ENCODE data around the gene PIP5K1B.

DNA sequence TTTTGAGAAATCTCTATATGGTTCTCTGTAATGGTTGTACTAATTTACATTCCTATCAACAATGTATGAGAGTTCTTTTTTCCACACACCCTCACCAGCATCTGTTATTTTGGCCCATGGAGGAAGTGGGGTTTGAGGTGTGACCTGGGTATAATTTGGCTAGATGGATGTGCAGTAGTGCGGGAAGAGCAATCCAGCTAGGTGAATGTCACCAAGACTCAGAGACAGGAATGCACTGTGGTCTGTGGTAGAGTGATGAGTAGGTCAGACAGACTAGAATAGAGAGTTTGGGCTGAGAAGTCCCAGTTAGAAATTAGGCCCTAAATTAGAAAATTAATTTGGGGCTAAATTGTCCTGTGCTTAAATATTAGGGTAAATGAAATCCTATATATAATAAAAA lies 32.8 kb upstream of the PIP5K1B start:
- no peak for TF ChIP-seq FIP1L1 (IDR thresholded peaks at IDR 0.05; ENCODE audit: borderline replicate concordance, insufficient read depth, low read depth, low read length)
- TF ChIP-seq JUNB (CRISPR knock-in tag; IDR thresholded peaks at IDR 0.05; ENCODE audit: borderline replicate concordance), result no peak
- no peak for TF ChIP-seq SIN3B (IDR thresholded peaks at IDR 0.05; ENCODE audit: low read length)
- no peak for TF ChIP-seq RBFOX2 (IDR thresholded peaks at IDR 0.05; ENCODE audit: low read depth, low read length)
- TF ChIP-seq, protein P1, sequence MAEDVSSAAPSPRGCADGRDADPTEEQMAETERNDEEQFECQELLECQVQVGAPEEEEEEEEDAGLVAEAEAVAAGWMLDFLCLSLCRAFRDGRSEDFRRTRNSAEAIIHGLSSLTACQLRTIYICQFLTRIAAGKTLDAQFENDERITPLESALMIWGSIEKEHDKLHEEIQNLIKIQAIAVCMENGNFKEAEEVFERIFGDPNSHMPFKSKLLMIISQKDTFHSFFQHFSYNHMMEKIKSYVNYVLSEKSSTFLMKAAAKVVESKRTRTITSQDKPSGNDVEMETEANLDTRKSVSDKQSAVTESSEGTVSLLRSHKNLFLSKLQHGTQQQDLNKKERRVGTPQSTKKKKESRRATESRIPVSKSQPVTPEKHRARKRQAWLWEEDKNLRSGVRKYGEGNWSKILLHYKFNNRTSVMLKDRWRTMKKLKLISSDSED (CRISPR knock-in tag; IDR thresholded peaks at IDR 0.05), result no peak
- TF ChIP-seq TOE1 (CRISPR knock-in tag; IDR thresholded peaks at IDR 0.05), result no peak
- TF ChIP-seq YY1 (IDR thresholded peaks at IDR 0.05; ENCODE audit: insufficient read depth, insufficient replicate concordance, low read depth, low read length), result no peak
- TF ChIP-seq, protein P2, sequence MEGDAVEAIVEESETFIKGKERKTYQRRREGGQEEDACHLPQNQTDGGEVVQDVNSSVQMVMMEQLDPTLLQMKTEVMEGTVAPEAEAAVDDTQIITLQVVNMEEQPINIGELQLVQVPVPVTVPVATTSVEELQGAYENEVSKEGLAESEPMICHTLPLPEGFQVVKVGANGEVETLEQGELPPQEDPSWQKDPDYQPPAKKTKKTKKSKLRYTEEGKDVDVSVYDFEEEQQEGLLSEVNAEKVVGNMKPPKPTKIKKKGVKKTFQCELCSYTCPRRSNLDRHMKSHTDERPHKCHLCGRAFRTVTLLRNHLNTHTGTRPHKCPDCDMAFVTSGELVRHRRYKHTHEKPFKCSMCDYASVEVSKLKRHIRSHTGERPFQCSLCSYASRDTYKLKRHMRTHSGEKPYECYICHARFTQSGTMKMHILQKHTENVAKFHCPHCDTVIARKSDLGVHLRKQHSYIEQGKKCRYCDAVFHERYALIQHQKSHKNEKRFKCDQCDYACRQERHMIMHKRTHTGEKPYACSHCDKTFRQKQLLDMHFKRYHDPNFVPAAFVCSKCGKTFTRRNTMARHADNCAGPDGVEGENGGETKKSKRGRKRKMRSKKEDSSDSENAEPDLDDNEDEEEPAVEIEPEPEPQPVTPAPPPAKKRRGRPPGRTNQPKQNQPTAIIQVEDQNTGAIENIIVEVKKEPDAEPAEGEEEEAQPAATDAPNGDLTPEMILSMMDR (CRISPR knock-in tag; IDR thresholded peaks at IDR 0.05), result no peak
- no peak for TF ChIP-seq ZNF446 (CRISPR knock-in tag; IDR thresholded peaks at IDR 0.05)
- TF ChIP-seq ARID2 (CRISPR knock-in tag; IDR thresholded peaks at IDR 0.05; ENCODE audit: borderline replicate concordance), result no peak
